ENCODE data around the gene IGFBP6.
A peak's percentile ranks its signal among the peaks of the same experiment; 100 is the strongest.
"Not testable (repeated sequence)": the region's sequence is repeated elsewhere in the genome, so short reads cannot be mapped to it uniquely, and the experiment has no call there.

Gene IGFBP6

DNA sequence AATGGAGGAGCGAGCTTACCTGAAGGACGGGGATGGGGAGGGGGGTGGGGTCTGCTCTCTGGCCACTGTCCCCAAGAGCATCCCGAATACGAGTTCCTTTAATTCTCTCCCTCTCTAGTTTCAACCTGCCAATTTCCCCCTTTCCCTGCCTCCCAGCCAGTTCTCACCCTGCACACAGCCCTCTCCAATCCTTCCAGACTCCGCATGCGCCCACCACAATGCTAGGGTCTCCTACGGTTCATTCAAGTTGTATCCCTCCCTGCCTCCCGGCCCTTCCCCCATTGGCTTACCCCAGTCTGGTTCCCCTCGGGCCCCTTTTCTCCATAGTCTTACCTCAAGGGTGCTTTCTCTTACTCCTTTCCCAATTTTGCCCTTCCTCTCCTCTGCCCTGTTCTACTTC lies 708 bp upstream of the IGFBP6 start:
- DNase-seq (ENCODE audit: low read depth), result no peak

DNA sequence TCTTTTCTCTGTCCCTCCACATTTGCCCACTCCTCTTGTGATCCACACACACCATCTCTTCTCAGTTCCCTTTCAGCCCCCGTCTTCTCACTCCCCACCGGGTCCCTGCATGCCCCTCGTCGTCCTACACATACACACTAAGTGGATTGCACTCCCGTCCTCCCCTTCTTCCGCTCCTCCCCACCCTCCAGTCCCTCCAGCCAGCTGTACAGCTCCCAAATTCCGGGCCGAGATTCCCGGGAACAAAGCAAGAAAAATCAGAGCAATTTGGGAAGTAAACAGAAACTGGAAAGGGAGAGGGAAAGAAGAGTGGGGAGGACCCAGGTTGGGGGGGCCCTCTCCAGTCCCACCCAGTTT lies 282 bp upstream of the IGFBP6 start:
- no peak for DNase-seq (ENCODE audit: low read depth)

DNA sequence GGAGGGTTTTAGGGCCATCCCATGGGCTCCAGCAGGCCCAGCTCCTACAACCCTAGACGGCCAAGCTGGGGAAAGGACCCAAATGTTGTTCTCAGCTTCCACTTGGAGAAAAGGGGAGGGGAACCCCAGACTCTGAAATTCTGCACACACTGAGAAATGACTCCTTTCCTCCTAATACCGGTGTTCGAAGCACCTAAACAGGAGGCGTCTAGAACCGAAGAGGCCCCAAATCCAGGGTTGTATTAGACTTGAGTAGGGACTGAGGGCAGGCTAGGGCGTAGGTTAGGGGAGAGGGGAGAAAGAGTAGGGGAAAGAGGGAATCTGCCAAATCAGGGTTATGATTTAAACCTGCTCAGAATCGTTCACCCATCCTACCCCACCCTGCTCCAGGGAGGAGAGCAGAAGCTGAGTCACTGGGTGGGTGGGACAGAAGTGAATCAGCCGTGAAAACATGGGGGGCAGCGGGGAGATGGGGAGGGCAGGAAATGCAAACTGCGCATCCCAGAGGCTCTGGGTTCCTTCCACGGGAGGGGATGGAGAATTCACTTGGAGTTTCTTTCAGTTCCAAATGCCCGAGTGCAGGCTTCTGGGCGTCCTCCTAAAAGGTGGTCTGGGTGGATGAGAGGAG lies 1.0 kb downstream of the IGFBP6 start:
- DNase-seq (ENCODE audit: low read depth), result no peak

DNA sequence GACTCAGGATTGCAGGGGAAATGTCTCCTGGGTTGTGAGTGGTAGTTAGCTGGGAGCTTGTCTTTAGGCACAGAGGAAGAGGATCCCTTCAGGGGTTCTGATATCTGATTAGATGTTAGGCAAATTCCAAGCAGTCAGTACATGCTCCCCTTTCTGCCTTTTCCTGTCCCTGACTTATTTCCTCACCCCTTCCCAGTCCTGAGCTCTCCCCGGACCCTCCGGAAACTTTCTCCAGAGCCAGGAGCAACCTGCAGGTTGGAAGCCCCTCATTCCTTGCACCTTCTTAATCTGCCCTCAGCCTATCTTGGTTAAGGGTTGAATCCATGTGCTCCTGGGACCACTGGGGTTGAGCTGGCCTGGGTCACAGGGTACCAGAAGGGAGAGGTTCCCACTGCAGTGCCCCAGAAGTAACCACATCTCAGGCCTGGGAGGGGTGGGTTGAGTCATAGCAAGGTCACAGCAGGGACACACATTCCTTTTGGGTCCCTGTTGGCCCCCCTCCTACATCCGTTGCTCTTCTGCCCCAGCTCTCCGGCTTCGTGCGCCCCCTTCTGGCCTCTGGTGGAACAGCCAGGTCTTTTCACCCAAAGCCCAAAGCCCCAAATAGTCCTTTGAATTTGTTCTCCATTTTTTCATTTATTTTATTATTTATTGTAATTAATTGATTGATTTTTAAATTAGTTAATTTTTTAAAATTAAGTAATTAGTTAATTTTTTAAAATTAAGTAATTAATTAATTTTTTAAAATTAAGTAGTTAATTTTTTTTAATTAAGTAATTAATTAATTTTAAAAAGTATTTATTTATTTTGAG lies 1.8 kb downstream of the IGFBP6 start:
- peak; percentile 92 for DNase-seq (ENCODE audit: low read depth)

DNA sequence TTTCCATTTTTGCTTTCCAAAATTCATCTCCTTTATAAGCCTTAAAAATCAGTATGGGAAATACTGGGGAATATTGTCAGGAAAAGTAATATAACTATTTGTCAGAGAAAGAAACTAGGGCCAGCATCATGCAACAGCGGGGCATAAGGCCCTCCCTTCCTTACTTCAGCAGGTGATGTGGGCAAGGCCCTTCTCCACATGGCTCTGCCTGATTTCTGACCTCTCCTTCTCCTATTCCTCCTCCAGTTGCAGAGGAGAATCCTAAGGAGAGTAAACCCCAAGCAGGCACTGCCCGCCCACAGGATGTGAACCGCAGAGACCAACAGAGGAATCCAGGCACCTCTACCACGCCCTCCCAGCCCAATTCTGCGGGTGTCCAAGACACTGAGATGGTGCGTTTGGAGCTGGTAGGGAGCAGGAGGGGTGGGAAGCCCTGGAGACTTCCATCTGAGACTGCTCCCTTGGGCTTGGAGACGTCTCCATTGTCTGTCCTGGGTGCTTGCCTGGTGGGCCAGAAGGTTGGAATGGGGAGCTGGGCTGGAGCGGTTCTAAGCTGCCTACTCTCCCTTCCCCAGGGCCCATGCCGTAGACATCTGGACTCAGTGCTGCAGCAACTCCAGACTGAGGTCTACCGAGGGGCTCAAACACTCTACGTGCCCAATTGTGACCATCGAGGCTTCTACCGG lies 3.1 kb downstream of the IGFBP6 start:
- no peak for DNase-seq (ENCODE audit: low read depth)

DNA sequence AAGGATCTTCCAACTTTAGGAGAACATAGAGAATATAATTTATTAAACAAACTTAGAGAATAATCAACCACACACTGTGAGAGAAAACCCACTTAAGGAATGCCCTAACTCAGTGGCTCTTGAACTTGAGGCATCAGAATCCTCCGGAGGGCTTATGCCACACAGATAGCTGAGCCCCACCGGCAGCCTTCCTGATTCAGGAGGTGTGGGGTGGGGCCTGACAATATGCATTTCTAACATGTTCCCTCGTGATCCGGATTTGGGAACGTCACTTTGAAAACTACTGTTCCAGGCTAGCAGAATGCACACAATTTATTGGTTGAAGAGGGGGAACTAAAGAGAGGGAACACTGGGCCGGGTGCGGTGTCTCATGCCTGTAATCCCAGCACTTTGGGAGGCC lies 3.8 kb downstream of the IGFBP6 start:
- no peak for DNase-seq (ENCODE audit: low read depth)

DNA sequence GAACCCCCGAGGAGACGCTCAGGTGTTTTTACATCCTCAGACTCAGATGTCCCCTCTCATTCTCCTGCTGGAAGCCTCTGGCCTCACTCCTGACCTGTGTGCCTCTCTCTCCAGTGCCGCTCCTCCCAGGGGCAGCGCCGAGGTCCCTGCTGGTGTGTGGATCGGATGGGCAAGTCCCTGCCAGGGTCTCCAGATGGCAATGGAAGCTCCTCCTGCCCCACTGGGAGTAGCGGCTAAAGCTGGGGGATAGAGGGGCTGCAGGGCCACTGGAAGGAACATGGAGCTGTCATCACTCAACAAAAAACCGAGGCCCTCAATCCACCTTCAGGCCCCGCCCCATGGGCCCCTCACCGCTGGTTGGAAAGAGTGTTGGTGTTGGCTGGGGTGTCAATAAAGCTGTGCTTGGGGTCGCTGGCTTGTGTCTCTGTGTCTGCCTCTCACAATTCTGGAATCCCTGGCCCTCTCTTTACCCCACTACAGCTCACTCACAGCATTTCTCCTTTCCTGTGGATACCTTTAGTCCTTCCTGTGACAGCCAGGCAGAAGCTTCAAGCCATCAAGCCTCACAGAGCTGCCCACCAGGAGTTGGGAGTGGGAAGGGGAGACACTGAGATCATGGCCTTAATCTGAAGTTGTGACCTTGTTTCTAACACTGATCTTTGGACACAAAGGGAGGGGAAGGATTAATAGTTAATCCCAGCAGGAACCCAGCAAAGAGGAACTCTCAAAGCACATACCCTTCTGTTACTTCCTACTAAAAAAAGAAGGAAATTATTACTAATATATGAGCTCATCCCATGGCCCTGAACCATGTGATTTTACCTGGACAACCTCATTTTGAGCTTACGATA lies 4.7 kb downstream of the IGFBP6 start:
- DNase-seq (ENCODE audit: low read depth), result no peak

DNA sequence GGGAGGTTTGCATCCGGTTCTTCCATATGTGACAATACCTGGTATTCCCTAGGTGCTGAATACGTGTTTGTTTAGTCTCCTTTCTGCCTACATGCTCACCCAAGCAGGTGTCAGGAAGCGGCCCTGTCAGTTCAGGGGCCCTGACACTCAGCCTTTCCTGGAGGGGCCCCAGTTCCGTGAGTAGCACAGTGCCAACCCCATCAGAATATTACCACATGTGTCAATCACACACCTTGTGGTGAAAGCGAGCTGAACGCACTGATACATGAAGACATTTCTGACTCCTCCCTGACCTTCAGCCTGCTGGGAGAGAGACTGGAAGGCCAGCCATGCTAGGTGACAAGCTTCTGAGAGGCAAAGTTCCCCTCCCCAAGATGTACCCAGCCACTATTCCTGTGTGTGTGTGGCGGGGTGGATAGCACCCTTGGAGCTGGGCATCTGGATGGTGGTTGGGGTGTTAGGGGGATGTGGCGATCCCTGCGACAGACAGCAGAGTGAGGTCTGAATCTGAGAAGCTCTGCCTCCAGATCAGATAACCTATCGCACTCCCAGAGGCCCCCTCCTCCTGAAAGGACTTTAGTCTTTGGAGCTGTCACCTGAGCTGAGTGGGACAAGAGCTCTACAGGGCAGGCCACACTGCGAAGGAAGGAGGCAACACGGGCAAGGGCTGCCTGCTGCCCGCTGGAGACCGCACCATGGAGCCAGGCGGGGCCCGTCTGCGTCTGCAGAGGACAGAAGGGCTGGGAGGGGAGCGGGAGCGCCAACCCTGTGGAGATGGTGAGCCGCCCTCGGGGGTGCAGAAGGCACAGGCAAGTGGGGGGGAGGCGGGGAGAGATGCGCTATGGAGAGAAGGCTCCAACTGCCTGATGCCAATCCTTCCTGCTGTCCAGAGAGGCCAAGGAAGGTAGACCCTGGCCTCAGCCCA lies 5.7 kb downstream of the IGFBP6 start, which contains the start of gene SOAT2:
TSS of gene SOAT2 (plus strand) at position 604 of the 925 bp plus-strand sequence. CDS start at position 696, 92 bp downstream.
- peak; percentile 26 for DNase-seq (ENCODE audit: low read depth)

DNA sequence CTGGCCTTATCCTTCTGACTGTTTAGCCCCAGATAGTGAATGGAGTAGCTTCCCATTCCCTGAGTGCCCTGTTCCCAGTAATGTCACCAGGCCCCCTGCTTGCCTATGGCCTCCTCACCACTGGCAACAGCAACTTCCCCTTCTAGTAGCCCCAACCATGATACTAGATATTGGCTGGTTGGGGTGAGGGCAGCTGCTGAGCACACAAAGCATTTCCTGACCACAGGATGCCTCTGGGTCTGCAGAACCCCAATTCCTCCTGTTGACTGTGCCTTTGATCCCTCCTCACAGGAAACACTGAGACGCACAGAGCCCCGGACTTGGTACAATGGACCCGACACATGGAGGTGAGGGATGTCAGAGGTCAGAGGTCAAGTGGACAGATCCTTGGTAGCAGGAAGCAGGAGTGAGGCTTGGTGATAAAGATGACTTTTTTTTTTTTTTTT lies 6.4 kb downstream of the IGFBP6 start:
- DNase-seq (ENCODE audit: low read depth), result no peak

DNA sequence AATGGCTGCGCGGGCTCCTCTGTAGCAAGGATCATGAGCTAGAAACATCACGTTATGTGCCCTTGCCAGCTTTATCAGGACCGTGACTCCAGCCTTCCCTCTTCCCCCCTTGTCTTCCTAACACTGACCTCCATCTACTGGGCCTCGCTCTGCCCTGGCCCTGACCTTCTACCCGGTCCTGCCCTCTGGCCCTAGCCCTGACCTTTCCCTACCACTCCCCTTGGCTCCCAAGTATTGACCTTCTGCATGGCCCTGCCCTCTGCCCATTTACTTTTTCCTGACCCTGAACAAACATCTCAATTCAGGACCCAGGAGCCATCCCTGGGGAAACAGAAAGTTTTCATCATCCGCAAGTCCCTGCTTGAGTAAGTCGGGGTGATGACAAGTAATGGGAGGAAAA lies 7.8 kb downstream of the IGFBP6 start:
- no peak for DNase-seq (ENCODE audit: low read depth)

DNA sequence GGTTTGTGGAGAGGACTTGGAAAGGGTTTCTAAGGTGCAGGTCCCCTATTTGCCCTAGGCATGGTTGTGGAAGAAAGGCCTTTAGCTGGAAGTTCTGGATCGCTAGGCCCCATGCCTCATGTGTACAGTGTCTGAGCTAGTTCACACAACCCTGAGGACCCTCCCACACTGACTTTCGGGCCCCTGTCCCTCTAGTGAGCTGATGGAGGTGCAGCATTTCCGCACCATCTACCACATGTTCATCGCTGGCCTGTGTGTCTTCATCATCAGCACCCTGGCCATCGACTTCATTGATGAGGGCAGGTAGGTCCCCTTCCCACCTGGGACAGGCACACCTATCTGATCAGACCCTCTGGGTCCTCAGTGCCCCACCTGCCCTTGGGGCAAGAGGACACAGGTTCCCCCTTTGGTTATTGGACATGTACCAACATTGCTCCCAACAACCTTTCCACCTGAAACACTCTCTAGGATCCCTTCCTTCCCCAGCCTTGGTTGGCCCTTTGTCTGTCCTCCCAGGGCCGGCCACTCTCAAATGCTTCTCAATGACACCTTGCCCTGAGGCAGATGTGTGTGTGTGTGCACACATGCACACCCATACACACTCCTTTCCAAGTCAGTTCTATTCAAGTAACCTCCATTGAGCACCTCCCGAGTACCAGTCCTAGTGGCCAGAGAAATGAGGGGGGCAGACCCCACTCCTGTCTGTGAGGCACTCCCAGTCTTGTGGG lies 8.4 kb downstream of the IGFBP6 start:
- no peak for DNase-seq (ENCODE audit: low read depth)

DNA sequence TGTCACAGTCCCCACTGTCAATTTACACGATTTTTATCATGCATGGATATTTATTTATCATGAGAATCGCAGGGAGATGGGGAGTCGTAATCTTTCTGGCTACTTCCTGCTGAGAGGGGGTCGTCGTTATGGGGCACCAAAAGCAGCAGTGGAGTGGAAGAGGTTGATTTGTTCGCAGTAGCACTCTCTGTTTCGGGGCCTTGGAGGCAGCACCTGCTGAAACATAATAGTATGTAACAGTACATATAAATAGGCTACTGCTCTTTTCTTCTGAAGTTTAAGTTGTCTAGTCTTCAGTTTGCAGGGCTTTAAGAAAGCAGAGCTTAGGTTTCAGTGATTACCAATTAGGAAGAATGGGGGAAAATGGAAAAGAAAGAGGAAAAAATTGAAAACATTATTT lies 9.7 kb downstream of the IGFBP6 start:
- no peak for DNase-seq (ENCODE audit: low read depth)

DNA sequence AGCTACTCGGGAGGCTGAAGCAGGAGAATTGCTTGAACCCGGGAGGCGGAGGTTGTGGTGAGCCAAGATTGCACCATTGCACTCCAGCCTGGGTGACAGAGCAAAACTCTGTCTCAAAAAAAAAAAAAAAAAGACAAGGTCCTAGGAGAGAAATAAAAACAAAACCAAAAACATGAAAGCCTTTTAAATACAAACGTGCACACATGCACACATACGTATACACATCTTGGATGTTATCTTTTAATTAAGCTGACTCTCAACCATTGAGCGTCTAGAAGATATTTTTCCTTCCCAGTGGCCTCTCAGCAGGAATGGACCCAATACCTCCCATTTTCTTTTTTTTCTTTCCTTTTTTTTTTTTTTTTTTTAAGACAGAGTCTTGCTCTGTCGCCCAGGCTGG lies 15.0 kb downstream of the IGFBP6 start:
- DNase-seq (ENCODE audit: low read depth), result not testable (repeated sequence)

DNA sequence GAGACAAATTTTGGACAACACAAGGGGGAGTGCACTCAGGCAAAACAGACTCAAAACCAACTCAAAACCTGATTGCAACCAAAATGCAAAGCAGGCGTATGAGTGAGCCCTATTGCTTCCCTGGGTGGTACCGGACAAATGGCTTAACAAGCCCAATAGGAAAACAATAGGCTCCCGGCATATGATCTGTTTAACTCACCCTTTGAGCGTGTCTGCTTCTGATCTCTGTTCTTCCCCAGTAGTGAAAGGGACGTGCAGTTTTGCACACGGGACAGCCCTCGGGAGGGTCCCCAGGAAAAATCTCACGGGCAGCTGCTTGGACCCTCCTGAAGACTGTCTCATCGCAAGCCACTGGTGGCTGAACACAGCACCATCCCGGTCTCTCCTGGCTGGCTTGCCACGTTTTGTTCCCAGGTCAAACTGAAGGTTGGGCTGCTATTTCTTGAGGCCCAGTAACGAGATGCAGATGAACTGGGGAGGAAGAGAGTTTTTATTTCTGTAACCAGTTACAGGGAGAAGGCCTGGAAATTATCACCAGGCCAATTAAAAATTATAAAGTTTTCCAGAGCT lies 15.8 kb downstream of the IGFBP6 start:
- no peak for DNase-seq (ENCODE audit: low read depth)

DNA sequence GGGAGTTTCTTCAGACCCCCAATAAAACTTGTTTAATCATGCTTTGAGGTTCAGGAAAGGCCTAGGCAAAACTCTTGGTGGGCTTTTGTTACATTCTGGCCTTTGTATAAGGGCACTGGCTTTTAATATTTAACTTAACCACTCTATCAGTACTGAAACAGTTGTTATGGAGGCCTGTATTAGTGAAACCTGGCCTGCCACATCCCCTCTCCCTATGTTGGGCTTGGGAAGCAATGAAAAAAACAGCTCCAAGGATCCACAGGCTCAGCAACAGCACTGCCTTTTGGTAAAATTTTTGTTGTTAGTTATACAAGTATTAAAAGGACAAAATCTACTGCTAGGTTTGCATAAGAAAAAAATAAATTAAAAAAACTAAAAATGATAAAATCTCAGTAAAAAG lies 16.5 kb downstream of the IGFBP6 start:
- DNase-seq (ENCODE audit: low read depth), result no peak

DNA sequence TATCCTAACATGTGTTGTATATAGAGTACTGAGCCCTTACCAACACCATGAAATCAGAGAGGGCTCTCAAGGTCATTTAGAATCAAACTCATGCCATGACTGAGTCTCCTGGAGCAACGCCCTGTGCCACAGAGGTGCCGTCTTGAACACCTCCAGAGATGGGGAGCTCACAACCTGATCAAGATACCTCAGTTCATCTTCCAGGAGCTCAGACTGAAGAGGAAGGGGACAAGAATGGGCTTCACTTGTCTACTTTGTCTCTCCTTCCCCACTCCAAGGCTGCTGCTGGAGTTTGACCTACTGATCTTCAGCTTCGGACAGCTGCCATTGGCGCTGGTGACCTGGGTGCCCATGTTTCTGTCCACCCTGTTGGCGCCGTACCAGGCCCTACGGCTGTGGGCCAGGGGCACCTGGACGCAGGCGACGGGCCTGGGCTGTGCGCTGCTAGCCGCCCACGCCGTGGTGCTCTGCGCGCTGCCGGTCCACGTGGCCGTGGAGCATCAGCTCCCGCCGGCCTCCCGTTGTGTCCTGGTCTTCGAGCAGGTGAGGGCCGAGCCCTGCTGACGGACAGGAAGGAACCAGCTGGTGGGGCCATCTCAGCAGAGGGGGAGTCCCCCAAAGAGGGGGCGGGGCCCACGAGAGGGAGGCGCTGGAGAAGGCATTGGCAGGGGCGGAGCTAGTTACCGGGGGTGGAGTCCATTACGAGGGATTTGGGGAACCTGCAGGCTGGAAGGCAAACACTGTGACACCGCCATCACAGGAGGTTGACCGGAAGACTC lies 17.8 kb downstream of the IGFBP6 start:
- no peak for DNase-seq (ENCODE audit: low read depth)

DNA sequence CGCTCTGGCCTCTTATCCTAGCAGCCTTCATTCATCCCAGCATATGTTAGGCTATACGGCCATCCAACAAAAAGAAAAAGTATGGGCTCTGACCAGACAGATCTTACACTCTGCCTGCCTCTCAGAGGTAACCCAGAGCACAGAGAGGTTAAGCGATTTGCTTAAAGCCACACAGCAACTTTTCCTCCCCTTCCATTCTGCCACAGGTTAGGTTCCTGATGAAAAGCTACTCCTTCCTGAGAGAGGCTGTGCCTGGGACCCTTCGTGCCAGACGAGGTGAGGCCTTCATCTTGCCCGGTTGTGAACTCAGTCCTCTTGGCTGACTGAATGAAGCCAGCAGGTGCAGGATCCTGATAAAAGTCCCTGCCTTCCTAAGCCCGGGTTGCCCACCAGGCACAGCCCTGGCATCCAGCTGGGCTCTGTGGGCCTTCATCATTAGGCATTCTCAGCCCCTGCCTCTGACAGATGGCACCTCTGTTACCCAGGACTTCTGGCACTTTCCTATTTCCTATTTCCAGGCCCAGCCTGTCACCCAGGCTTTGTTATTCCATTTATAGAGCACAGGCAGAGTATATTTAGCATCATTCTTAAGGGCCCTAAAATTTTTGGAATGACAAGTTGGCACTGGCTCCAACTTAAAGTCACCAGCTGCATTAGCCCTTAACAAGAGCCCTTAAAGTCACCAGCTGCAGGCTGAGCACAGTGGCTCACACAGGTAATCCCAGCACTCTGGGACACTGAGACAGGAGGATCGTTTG lies 18.6 kb downstream of the IGFBP6 start:
- DNase-seq (ENCODE audit: low read depth), result no peak

DNA sequence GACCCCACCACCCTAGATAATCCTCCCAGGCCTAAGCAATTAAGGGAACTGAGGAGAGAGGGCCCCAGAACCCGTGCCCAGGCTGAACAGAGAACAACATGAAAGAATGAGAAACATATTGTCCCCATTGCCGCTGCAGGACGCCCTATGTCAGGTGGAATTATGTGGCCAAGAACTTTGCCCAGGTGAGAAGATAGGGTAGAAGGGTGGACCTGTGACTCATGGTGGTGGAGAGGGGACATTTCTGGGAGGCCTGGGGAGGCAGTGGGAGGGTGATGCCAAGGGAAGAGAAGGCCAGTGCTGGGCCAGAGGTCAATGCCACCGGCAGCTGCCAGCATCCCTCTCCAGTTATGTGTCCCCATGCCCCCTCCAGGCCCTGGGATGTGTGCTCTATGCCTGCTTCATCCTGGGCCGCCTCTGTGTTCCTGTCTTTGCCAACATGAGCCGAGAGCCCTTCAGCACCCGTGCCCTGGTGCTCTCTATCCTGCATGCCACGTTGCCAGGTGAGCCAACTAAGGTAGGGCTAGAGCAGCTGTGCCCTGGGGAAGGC lies 21.4 kb downstream of the IGFBP6 start:
- DNase-seq (ENCODE audit: low read depth), result no peak
